ENCODE data around the gene GOPC.

GRCh38 chr6:117550618-117551242 is 51.6 kb downstream of the GOPC start:
- no peak for TF ChIP-seq CTCF (conservative IDR thresholded peaks at IDR 0.05; ENCODE audit: low read length)
- no peak for TF ChIP-seq EZH2phosphoT487 (IDR thresholded peaks at IDR 0.05; ENCODE audit: borderline replicate concordance, low read depth, low read length)
